ENCODE measurements around the gene EME1. TPM values are rescaled to one million over a fixed set of nuclear protein-coding genes. Genes with fewer than 3 reads are reported as not detected.
A peak's percentile ranks its signal among the peaks of the same experiment; 100 is the strongest.
"Not testable (repeated sequence)": the region's sequence is repeated elsewhere in the genome, so short reads cannot be mapped to it uniquely, and the experiment has no call there.

Gene EME1
- total RNA-seq, 1 donor from 2014 or later = 0.13 TPM

GRCh38 chr17:50386510-50386909, 13.5 kb downstream of the EME1 start:
- ATAC-seq (peak; percentile 19), DNase-seq (ENCODE audit: low spot score) (no peak)

- no peak for DNase-seq (ENCODE audit: low spot score)
- no peak for ATAC-seq
Observed at GRCh38 chr17:50388728-50389127, 15.7 kb downstream of the EME1 start.

- ATAC-seq (no peak), DNase-seq (ENCODE audit: low spot score) (no peak)
Observed at GRCh38 chr17:50389534-50389933, 16.5 kb downstream of the EME1 start.

GRCh38 chr17:50392621-50393020, 19.6 kb downstream of the EME1 start:
- ATAC-seq (peak; percentile 18), DNase-seq (ENCODE audit: low spot score) (no peak)

- DNase-seq (ENCODE audit: low spot score) = no peak
- ATAC-seq = no peak
Observed at GRCh38 chr17:50393700-50394099, 20.7 kb downstream of the EME1 start.

GRCh38 chr17:50394711-50395110, 21.7 kb downstream of the EME1 start:
- ATAC-seq (no peak), DNase-seq (ENCODE audit: low spot score) (no peak)

- DNase-seq (ENCODE audit: low spot score) = peak; percentile 66
- peak; percentile 71 for ATAC-seq
Observed at GRCh38 chr17:50396261-50397110, 23.5 kb downstream of the EME1 start.

GRCh38 chr17:50397111-50397918, 24.3 kb downstream of the EME1 start, which contains the start of gene LRRC59:
LRRC59 (minus strand) TSS chr17:50397523; CDS start chr17:50397317, 206 bp downstream.
- ATAC-seq = peak; percentile 95
- DNase-seq (ENCODE audit: low spot score) = peak; percentile 87

GRCh38 chr17:50397919-50398285, 24.9 kb downstream of the EME1 start:
- ATAC-seq = no peak
- no peak for DNase-seq (ENCODE audit: low spot score)

- ATAC-seq; DNase-seq (ENCODE audit: low spot score): not testable (repeated sequence)
Observed at GRCh38 chr17:50398672-50399071, 25.6 kb downstream of the EME1 start.

- DNase-seq (ENCODE audit: low spot score); ATAC-seq: not testable (repeated sequence)
Observed at GRCh38 chr17:50399591-50399990, 26.6 kb downstream of the EME1 start.

GRCh38 chr17:50405351-50405750, 32.3 kb downstream of the EME1 start:
- DNase-seq (ENCODE audit: low spot score); ATAC-seq: not testable (repeated sequence)

GRCh38 chr17:50406578-50406977, 33.5 kb downstream of the EME1 start:
- ATAC-seq = no peak
- no peak for DNase-seq (ENCODE audit: low spot score)

- no peak for ATAC-seq
- DNase-seq (ENCODE audit: low spot score) = no peak
Observed at GRCh38 chr17:50407921-50408320, 34.9 kb downstream of the EME1 start.

- ATAC-seq (no peak), DNase-seq (ENCODE audit: low spot score) (no peak)
Observed at GRCh38 chr17:50412188-50412732, 39.2 kb downstream of the EME1 start.

GRCh38 chr17:50414808-50415207, 41.8 kb downstream of the EME1 start:
- no peak for DNase-seq (ENCODE audit: low spot score)
- ATAC-seq = no peak

GRCh38 chr17:50419577-50419976, 46.5 kb downstream of the EME1 start:
- ATAC-seq; DNase-seq (ENCODE audit: low spot score): not testable (repeated sequence)

GRCh38 chr17:50420419-50421112, 47.5 kb downstream of the EME1 start:
- ATAC-seq = peak; percentile 51
- no peak for DNase-seq (ENCODE audit: low spot score)

- ATAC-seq = peak; percentile 4
- DNase-seq (ENCODE audit: low spot score) = no peak
Observed at GRCh38 chr17:50421308-50422051, 48.5 kb downstream of the EME1 start.

- no peak for ATAC-seq
- DNase-seq (ENCODE audit: low spot score) = no peak
Observed at GRCh38 chr17:50422738-50423137, 49.7 kb downstream of the EME1 start.
